Measurements from ENCODE around the gene UMOD. TPM values are rescaled to one million over a fixed set of nuclear protein-coding genes. Genes with fewer than 3 reads are reported as not detected.
"Not testable (repeated sequence)": the region's sequence is repeated elsewhere in the genome, so short reads cannot be mapped to it uniquely, and the experiment has no call there.

Gene UMOD
- total RNA-seq, 4 donors from 2014 or later: not detected

DNA sequence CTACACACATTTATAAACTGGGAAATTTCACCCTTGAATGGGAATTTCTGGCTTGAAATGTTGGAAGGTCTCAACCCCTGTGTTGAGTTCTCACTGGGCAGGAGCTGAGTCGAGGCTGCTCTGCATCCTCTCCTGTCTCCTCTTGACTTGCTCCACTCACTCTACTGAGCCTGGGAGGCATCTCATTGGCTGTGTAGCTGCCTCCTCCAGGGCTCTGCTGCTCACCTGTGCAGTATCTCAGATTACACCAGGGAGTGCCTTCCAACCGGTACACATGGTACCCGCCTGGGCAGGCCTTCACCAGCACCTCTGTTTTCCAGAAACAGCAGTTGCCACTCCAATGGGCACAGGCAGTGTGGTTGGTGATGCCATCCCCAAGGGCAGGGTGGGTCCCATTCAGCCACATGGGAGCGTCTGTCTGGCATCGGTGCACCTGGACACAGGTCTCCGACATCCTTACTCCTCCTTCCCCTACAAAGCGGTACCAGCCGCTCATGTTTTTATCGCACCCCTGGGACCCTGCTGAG is 28.9 kb downstream of the UMOD start:
- Histone ChIP-seq H3K4me3 (no peak overlapping the region), H3K27ac (no peak overlapping the region), H3K36me3 (no peaks in the 10 kb centered on the region), H3K27me3 (no peaks in the 10 kb centered on the region), H3K4me1 (no peaks in the 10 kb centered on the region), H3K9me3 (no peaks in the 10 kb centered on the region)
- intact Hi-C loops (cut with DNase I; ENCODE audit: low total_unique reads): no loop called here
- DNase-seq: no peak
- TF ChIP-seq POLR2A (IDR thresholded peaks at IDR 0.05): no peak
- TF ChIP-seq, protein P1, sequence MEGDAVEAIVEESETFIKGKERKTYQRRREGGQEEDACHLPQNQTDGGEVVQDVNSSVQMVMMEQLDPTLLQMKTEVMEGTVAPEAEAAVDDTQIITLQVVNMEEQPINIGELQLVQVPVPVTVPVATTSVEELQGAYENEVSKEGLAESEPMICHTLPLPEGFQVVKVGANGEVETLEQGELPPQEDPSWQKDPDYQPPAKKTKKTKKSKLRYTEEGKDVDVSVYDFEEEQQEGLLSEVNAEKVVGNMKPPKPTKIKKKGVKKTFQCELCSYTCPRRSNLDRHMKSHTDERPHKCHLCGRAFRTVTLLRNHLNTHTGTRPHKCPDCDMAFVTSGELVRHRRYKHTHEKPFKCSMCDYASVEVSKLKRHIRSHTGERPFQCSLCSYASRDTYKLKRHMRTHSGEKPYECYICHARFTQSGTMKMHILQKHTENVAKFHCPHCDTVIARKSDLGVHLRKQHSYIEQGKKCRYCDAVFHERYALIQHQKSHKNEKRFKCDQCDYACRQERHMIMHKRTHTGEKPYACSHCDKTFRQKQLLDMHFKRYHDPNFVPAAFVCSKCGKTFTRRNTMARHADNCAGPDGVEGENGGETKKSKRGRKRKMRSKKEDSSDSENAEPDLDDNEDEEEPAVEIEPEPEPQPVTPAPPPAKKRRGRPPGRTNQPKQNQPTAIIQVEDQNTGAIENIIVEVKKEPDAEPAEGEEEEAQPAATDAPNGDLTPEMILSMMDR (IDR thresholded peaks at IDR 0.05): no peak

DNA sequence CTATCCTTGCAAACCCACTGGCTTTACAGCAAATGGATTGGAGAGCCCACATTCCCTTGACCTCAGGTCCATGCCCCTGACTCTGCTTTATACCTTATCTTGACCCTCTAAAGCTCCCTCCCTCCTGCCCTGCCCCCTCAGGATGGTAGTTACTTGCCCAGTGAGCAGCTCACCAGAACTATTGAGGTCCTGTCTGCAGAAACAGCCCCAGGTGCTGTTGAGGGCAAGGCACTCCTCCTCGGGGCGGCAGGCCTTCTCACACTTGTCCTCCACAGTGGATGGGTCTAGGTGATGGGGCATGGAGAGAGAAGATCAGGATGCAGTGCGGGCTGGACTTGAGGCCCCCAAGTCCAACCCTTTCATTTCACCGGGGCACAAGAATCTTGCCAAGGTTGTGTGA is 29.8 kb downstream of the UMOD start:
- TF ChIP-seq POLR2A (IDR thresholded peaks at IDR 0.05): no peak
- TF ChIP-seq, protein P1 (IDR thresholded peaks at IDR 0.05): no peak
- Histone ChIP-seq H3K27ac (no peak overlapping the region), H3K27me3 (no peaks in the 10 kb centered on the region), H3K9me3 (no peaks in the 10 kb centered on the region), H3K4me3 (no peak overlapping the region), H3K4me1 (no peaks in the 10 kb centered on the region), H3K36me3 (no peaks in the 10 kb centered on the region)
- intact Hi-C loops (cut with DNase I; ENCODE audit: low total_unique reads): no loop called here
- no peak for DNase-seq

DNA sequence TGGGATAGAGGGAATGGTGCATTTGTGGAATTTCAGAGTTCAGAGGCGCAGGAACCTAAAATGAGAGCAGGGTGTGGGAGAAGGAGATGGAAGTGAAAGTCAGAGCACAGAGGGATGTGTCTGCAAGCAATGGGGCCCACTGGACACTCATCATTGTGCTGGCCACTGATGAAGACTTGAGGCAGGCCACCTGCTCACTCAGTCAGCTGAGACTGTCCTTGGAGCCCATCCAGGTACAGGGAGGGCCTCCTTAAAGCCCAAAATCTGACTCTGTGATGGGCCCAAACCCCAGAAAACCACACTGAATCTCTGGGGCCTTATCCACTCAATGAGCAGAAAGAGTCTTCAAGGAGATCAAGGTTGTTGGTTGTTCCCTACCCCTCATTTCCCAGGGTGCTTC is 30.8 kb downstream of the UMOD start:
- Histone ChIP-seq H3K4me1 (no peaks in the 10 kb centered on the region), H3K36me3 (no peaks in the 10 kb centered on the region), H3K4me3 (no peak overlapping the region), H3K27ac (no peak overlapping the region), H3K9me3 (no peaks in the 10 kb centered on the region), H3K27me3 (no peaks in the 10 kb centered on the region)
- intact Hi-C loops (cut with DNase I; ENCODE audit: low total_unique reads): no loop called here
- no peak for DNase-seq
- TF ChIP-seq POLR2A (IDR thresholded peaks at IDR 0.05): no peak
- TF ChIP-seq, protein P1 (IDR thresholded peaks at IDR 0.05): no peak

DNA sequence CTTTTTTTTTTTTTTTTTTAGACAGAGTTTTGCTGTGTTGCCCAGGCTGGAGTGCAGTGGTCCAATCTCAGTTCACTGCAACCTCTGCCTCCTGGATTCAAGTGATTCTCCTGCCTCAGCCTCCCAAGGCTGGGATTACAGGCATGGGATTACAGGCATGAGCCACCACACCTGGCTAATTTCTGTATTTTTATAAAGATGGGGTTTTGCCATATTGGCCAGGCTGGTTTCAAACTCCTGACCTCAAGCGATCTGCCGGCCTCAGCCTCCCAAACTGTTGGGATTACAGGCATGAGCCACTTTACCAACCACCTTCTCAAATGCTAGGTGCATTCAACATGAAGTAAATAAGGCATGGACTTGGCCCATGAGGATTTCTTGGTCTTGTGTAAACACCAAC is 31.5 kb downstream of the UMOD start:
- intact Hi-C loops (cut with DNase I; ENCODE audit: low total_unique reads): not testable (repeated sequence)

DNA sequence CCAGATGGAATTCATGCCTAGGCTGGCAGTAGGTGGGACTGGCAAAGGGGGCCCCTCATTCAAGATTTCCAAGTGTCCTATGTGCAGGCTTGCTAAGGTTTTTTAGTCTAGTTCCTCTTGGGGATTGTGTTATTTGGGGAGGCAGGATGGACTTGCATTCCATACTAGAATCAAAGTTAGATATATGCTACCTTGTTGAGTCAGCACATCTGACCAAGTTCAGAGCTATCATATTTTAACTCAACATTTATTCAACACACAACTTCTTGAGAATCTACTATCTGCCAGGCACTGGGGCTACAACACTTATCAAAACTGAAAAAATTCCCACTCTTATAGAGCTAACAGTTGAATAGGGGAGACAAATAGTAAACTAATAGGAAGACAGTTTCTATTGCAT is 31.9 kb downstream of the UMOD start:
- no peak for DNase-seq
- intact Hi-C loops (cut with DNase I; ENCODE audit: low total_unique reads): no loop called here
- Histone ChIP-seq H3K27me3 (no peaks in the 10 kb centered on the region), H3K27ac (no peak overlapping the region), H3K36me3 (no peaks in the 10 kb centered on the region), H3K4me3 (no peak overlapping the region), H3K4me1 (no peaks in the 10 kb centered on the region), H3K9me3 (no peaks in the 10 kb centered on the region)
- TF ChIP-seq POLR2A (IDR thresholded peaks at IDR 0.05): no peak
- TF ChIP-seq, protein P1 (IDR thresholded peaks at IDR 0.05): no peak

More for the DNA sequence above, 31.5 kb downstream of the UMOD start:
- not testable (repeated sequence) for H3K27me3 ChIP-seq, H3K9me3 ChIP-seq, H3K4me1 ChIP-seq, DNase-seq, H3K36me3 ChIP-seq, H3K27ac ChIP-seq, H3K4me3 ChIP-seq

DNA sequence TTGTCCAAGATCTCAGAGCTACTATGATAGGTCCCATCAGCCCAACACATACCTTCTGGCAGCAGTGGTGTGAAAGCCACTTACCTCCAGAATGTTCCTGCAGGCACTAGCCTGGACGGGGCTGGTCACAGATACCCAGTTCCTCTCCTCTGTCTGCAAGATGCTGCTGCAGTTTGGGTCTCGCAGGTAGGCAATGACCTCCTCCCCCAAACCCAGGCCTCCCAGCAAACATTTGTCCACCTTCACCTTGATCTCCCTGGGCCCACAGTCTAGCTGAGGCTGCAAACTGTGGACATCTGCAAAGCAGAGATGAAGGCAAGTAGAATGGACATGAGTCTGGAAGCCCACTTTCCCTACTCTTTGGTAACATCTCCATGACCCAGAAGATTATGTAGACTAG is 32.3 kb downstream of the UMOD start:
- intact Hi-C loops (cut with DNase I; ENCODE audit: low total_unique reads): no loop called here
- no peaks in the 10 kb centered on the region for H3K4me1 ChIP-seq

More for the DNA sequence above, 32.3 kb downstream of the UMOD start:
- H3K9me3 ChIP-seq: no peaks in the 10 kb centered on the region
- TF ChIP-seq, protein P1 (IDR thresholded peaks at IDR 0.05): no peak
- no peak for TF ChIP-seq POLR2A (IDR thresholded peaks at IDR 0.05)
- H3K4me3 ChIP-seq: no peak overlapping the region
- DNase-seq: no peak
- H3K27ac ChIP-seq: no peak overlapping the region
- no peaks in the 10 kb centered on the region for H3K27me3 ChIP-seq
- H3K36me3 ChIP-seq: no peaks in the 10 kb centered on the region

All from uterus (tissue), 4 donors.